A549 treated with Mapracorat at 1 μM for 4 hours (cell line): Measurements from ENCODE around the gene TMEM98. TPM values are rescaled to one million over a fixed set of nuclear protein-coding genes. Genes with fewer than 3 reads are reported as not detected.

Source experiments
- total RNA-seq: library from RNA; stranded (reverse); fragments of 200-300 nt; extraction: Qiagen RNA extraction; gene quantifications from 5 replicates; pipeline ENCODE4 v1.2.3, GENCODE V29; 2022

TMEM98 gene
- total RNA-seq = 42.5 to 53.4 TPM (median 46.5 TPM) in 5 replicates

GRCh38 chr17:32927724-32928585 lies at the start of gene TMEM98:
Gene TMEM98, plus strand, starts transcription at chr17:32928153. Its CDS starts 3,376 bp downstream, at chr17:32931529.

Other genes with a start within 250 kb of the TMEM98 start
- gene MYO1D, start 51.0 kb upstream of the TMEM98 start, total RNA-seq = 1.9 to 3.3 TPM (median 2.8 TPM) in 5 replicates
- gene SPACA3, start 63.7 kb downstream of the TMEM98 start, total RNA-seq = not detected in 5 replicates